Amniotic epithelial cell (primary cell): ENCODE data around the gene COX15.
"Not testable (repeated sequence)": the region's sequence is repeated elsewhere in the genome, so short reads cannot be mapped to it uniquely, and the experiment has no call there.

Source experiments
- DNase-seq: peaks from one replicate; pipeline ENCODE4 v3.0.0-alpha.2; 2010; ENCODE audit warnings: low read depth

The COX15 gene

GRCh38 chr10:99740933-99741559 lies 9.1 kb upstream of the COX15 start:
- peak; percentile 66 for DNase-seq

- DNase-seq: no peak
Observed at GRCh38 chr10:99740260-99740659, 8.3 kb upstream of the COX15 start.

- DNase-seq: not testable (repeated sequence)
Observed at GRCh38 chr10:99734111-99734510, 2.2 kb upstream of the COX15 start.

- DNase-seq: no peak
Observed at GRCh38 chr10:99733366-99733765, 1.4 kb upstream of the COX15 start.

GRCh38 chr10:99731306-99732032 lies 458 bp downstream of the COX15 start:
- no peak for DNase-seq

GRCh38 chr10:99730026-99730425 lies 1.9 kb downstream of the COX15 start:
- peak; percentile 99 for DNase-seq

GRCh38 chr10:99720387-99720786 lies 11.5 kb downstream of the COX15 start:
- DNase-seq: peak; percentile 56

- no peak for DNase-seq
Observed at GRCh38 chr10:99714446-99714845, 17.5 kb downstream of the COX15 start.

GRCh38 chr10:99711129-99711719 lies 20.7 kb downstream of the COX15 start:
- DNase-seq: peak; percentile 71

GRCh38 chr10:99709480-99710229 lies 22.3 kb downstream of the COX15 start:
- DNase-seq: peak; percentile 43

- peak; percentile 51 for DNase-seq
Observed at GRCh38 chr10:99708428-99709012, 23.4 kb downstream of the COX15 start.

GRCh38 chr10:99700649-99701048 lies 31.3 kb downstream of the COX15 start:
- no peak for DNase-seq

GRCh38 chr10:99698504-99699080 lies 33.3 kb downstream of the COX15 start:
- DNase-seq: no peak

GRCh38 chr10:99695761-99696160 lies 36.2 kb downstream of the COX15 start:
- DNase-seq: no peak

- DNase-seq: peak; percentile 87
Observed at GRCh38 chr10:99693933-99694583, 37.9 kb downstream of the COX15 start.

GRCh38 chr10:99689461-99689860 lies 42.5 kb downstream of the COX15 start:
- DNase-seq: no peak

- DNase-seq: no peak
Observed at GRCh38 chr10:99685597-99685967, 46.3 kb downstream of the COX15 start.

GRCh38 chr10:99682752-99683151 lies 49.2 kb downstream of the COX15 start:
- no peak for DNase-seq
